Upper lobe of left lung (tissue), 6 donors: Measurements from ENCODE around the gene CHST11. TPM values are rescaled to one million over a fixed set of nuclear protein-coding genes. Genes with fewer than 3 reads are reported as not detected.

ENCODE experiments used
- ATAC-seq, 2 donors: fragments of 200-7000 bp; cut with Tn5 transposase; one replicate each; pipeline ENCODE4 v1.9.1; 2022; ENCODE audit warnings: mild to moderate bottlenecking in 2 of 2, moderate library complexity in 2 of 2; ENCODE audit not compliant: low FRiP score in 2 of 2
- DNase-seq, 2 donors: peaks; one replicate each; pipeline ENCODE4 v3.0.0-alpha.2; 2019 to 2020
- H3K27ac ChIP-seq, 4 donors: fragments of 200-600 bp; sonication (generic); one replicate each; pipeline ENCODE4 v1.5.1; 2016 to 2019
- H3K27me3 ChIP-seq, 4 donors: fragments of 200-600 bp; sonication (generic); one replicate each; pipeline ENCODE4 v1.5.1; 2017 to 2019
- H3K36me3 ChIP-seq, 4 donors: fragments of 200-600 bp; sonication (generic); one replicate each; pipeline ENCODE4 v1.5.1; 2016 to 2019
- H3K4me1 ChIP-seq, 4 donors: fragments of 200-600 bp; sonication (generic); one replicate each; pipeline ENCODE4 v1.5.1; 2018 to 2019
- H3K4me3 ChIP-seq, 4 donors: fragments of 200-600 bp; sonication (generic); one replicate each; pipeline ENCODE4 v1.5.1; 2017 to 2019; ENCODE audit warnings: mild to moderate bottlenecking in 2 of 4, moderate library complexity in 1 of 4
- H3K9me3 ChIP-seq, 4 donors: fragments of 200-600 bp; sonication (generic); one replicate each; pipeline ENCODE4 v1.5.1; 2018 to 2019
- EP300 ChIP-seq, 4 donors: sonication (generic); formaldehyde crosslinking; IDR thresholded peaks; one replicate each; pipeline ENCODE4 v1.5.1; 2017; ENCODE audit warnings: antibody characterized with exemption in 4 of 4, control low read depth in 2 of 4
- POLR2A ChIP-seq, 4 donors: fragments of 450-650 bp; IDR thresholded peaks; one replicate each; pipeline ENCODE4 v1.5.1; 2016 to 2017; ENCODE audit warnings: antibody characterized with exemption in 4 of 4, mild to moderate bottlenecking in 2 of 4
- POLR2AphosphoS5 ChIP-seq, 2 donors: sonication (generic); formaldehyde crosslinking; IDR thresholded peaks; one replicate each; pipeline ENCODE4 v1.5.1; 2017; ENCODE audit warnings: antibody characterized with exemption in 2 of 2
- WGBS, 2 donors: methylation state at CpG; one replicate each; pipeline ENCODE4 v1.1.5; 2017 to 2018; 5-methylcytosine and 5-hydroxymethylcytosine counted together
- total RNA-seq, 6 donors: library from RNA; depleted of rRNA in 4 of 6; stranded (reverse); fragments of >200 nt in 4 of 6; gene quantifications; one replicate each; pipeline versions ENCODE4 v1.1.0 to v1.2.1, GENCODE V29; 2016 to 2021
- TF ChIP-seq, protein P1 (sequence below), 6 experiments: fragments of 450-650 bp in 4 of 6; fragments of 200-600 bp in 2 of 6; sonication (generic) in 2 of 6; IDR thresholded peaks; one replicate each; pipeline ENCODE4 v1.5.1; 2016 to 2019; ENCODE audit warnings: antibody characterized with exemption in 6 of 6
- donor health status: DM: no; HTN: no; CAD: no; lungs with moderate emphysema.
- donor health status: DM: no; HTN: yes; CAD: no; lungs with severe emphysema.

Gene CHST11
- total RNA-seq, 6 donors from 2014 or later: 40.4 to 234 (median 58.4) TPM

DNA sequence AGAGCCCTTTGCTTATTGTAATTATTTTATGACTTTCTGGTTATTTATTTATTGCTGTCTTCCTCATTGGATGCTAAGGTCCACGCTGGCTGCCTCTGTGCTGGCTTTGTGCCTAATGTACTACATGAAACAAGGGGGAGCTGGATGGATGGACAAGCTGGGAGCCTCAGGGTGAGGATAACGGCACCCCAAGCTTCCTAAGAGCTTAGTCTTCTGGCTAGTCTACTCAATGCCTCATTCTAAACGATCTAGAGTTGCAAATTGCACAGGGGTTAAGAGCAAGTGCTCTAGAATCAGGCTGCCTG, 172.0 kb downstream of the CHST11 start:
- Histone ChIP-seq H3K27ac (no peak overlapping the region), H3K9me3 (no peaks in the 10 kb centered on the region), H3K4me3 (no peak overlapping the region)

DNA sequence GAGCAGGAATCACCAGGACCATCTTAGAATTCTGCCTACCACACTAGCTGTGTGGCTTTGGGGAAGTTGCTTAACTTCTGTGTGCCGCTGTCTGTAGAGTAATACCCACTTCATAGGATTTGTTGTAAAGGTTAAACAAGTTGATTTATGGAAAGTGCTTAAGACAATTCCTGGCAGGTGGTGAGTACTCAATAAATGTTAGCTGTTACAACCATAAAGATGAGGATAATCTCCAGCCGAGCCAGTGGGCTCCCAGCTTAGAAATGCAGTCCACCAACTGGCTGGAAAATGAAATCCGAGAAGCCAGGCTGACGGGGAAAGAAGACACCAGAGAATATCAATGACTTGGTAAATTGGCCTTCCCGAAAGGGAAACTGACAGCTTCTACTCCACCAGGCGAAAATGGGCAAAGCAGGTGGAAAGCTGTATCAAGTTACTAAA, 173.5 kb downstream of the CHST11 start:
- no peaks in the 10 kb centered on the region for H3K27me3 ChIP-seq
- H3K4me1 ChIP-seq: peaks cover 0 to 16% (median 2%) of the 10 kb centered on the region in 4 donors
- DNase-seq: no peak
- 76 to 83% methylated on average over 6 of the region's 6 CpGs for WGBS, 2 donors
- TF ChIP-seq EP300 (IDR thresholded peaks at IDR 0.05) (no peak), POLR2A (IDR thresholded peaks at IDR 0.05) (no peak), POLR2AphosphoS5 (IDR thresholded peaks at IDR 0.05) (no peak)
- TF ChIP-seq, protein P1, sequence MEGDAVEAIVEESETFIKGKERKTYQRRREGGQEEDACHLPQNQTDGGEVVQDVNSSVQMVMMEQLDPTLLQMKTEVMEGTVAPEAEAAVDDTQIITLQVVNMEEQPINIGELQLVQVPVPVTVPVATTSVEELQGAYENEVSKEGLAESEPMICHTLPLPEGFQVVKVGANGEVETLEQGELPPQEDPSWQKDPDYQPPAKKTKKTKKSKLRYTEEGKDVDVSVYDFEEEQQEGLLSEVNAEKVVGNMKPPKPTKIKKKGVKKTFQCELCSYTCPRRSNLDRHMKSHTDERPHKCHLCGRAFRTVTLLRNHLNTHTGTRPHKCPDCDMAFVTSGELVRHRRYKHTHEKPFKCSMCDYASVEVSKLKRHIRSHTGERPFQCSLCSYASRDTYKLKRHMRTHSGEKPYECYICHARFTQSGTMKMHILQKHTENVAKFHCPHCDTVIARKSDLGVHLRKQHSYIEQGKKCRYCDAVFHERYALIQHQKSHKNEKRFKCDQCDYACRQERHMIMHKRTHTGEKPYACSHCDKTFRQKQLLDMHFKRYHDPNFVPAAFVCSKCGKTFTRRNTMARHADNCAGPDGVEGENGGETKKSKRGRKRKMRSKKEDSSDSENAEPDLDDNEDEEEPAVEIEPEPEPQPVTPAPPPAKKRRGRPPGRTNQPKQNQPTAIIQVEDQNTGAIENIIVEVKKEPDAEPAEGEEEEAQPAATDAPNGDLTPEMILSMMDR (IDR thresholded peaks at IDR 0.05): no peak
- ATAC-seq: no peak
- H3K4me3 ChIP-seq: no peak overlapping the region
- no peaks in the 10 kb centered on the region for H3K36me3 ChIP-seq
- no peak overlapping the region for H3K27ac ChIP-seq
- no peaks in the 10 kb centered on the region for H3K9me3 ChIP-seq

More for the DNA sequence above, 172.0 kb downstream of the CHST11 start:
- WGBS, 2 donors: 86 to 87% methylated on average over 3 of the region's 3 CpGs
- Histone ChIP-seq H3K36me3 (no peaks in the 10 kb centered on the region), H3K27me3 (no peaks in the 10 kb centered on the region), H3K4me1 (peaks cover 0 to 16% (median 2%) of the 10 kb centered on the region in 4 donors)
- ATAC-seq: no peak
- TF ChIP-seq POLR2AphosphoS5 (IDR thresholded peaks at IDR 0.05): no peak
- TF ChIP-seq, protein P1 (IDR thresholded peaks at IDR 0.05): no peak
- DNase-seq: no peak

DNA sequence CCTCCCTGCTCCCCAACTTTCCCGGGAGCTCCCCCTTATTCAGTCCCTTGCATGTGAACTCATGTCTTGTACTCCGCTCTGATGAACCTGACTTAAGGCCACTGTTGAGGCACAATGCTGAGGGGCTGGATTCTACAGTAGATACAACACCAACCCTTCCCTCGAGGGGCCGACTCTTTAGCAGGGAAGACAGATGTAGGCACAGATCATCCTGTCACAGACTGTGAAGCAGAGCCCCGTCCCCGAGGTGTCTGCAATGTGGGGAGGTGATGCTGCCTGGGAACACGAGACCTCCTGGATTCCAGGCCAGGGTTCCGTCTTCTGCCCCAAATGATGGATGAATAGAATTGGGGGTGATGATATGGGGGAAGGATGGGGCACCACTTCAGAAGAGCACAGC, 175.1 kb downstream of the CHST11 start:
- no peak for TF ChIP-seq POLR2AphosphoS5 (IDR thresholded peaks at IDR 0.05)
- no peak for TF ChIP-seq EP300 (IDR thresholded peaks at IDR 0.05)
- TF ChIP-seq POLR2A (IDR thresholded peaks at IDR 0.05): no peak
- TF ChIP-seq, protein P1 (IDR thresholded peaks at IDR 0.05): no peak
- Histone ChIP-seq H3K36me3 (no peaks in the 10 kb centered on the region), H3K4me3 (no peak overlapping the region), H3K9me3 (no peaks in the 10 kb centered on the region), H3K27me3 (no peaks in the 10 kb centered on the region), H3K4me1 (peaks cover 0 to 16% (median 3%) of the 10 kb centered on the region in 4 donors), H3K27ac (no peak overlapping the region)
- DNase-seq: no peak
- no peak for ATAC-seq
- 95 to 98% methylated on average over 8 of the region's 8 CpGs for WGBS, 2 donors

DNA sequence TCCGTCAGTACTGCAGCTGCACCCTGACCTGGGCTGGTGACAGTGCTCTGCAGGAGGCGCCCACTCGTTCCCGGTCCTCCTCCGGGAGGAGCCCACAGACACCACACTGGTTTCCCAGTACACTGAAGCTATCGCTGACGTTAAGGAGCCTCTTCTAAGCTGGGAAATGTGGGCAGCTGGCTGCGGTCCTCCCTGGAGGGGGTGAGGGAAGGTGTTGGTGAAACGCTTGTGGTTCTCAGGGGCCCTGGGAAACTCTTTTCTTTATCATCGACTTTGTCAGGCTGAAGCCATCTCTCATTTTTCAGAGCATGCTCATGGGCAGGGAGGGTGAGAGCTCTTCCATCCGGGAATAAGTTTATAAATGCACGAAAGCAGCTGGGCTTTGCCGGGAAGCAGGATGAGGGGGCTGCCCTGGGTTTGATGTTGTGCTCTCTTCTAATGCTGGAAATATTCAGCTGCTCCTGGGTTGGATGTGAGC, 176.0 kb downstream of the CHST11 start:
- Histone ChIP-seq H3K27me3 (no peaks in the 10 kb centered on the region), H3K9me3 (no peaks in the 10 kb centered on the region), H3K4me1 (peaks cover 0 to 16% (median 3%) of the 10 kb centered on the region in 4 donors), H3K36me3 (no peaks in the 10 kb centered on the region), H3K27ac (peak overlapping the region in 1 of 4 donors; percentile 10), H3K4me3 (no peak overlapping the region)
- TF ChIP-seq, protein P1 (IDR thresholded peaks at IDR 0.05): no peak
- no peak for TF ChIP-seq POLR2A (IDR thresholded peaks at IDR 0.05)
- TF ChIP-seq POLR2AphosphoS5 (IDR thresholded peaks at IDR 0.05): peak in 1 of 2 donors; percentile 7
- TF ChIP-seq EP300 (IDR thresholded peaks at IDR 0.05): no peak
- DNase-seq: peak in 1 of 2 donors; percentile 45
- WGBS, 2 donors: 66 to 69% methylated on average over 13 of the region's 13 CpGs
- peak; percentile 25 to 50 for ATAC-seq

DNA sequence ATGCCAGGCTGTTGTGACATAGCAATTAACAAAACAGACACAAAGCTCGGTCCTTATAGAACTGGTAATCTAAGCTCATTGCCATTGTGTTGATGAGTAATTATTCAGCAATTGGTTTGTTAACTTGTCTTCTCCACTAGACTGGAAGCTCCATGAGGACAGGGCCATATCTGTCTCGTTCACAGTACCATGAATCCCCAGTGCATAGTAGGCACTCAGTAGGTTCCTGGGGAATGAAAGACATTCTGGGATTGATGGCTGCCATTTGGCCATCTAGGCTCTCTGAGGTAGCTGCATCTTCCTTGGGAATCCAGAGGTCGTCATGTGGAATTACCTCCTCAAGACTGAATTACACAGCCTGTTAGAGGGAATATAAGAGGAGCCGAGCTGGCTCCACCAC, 177.3 kb downstream of the CHST11 start:
- no peak for DNase-seq
- H3K9me3 ChIP-seq: no peaks in the 10 kb centered on the region
- TF ChIP-seq, protein P1 (IDR thresholded peaks at IDR 0.05): no peak
- H3K27ac ChIP-seq: no peak overlapping the region
- H3K4me3 ChIP-seq: no peak overlapping the region
- WGBS, 2 donors: 85 to 90% methylated on average over 3 to 4 of the region's 4 CpGs
- H3K4me1 ChIP-seq: peaks cover 0 to 16% (median 3%) of the 10 kb centered on the region in 4 donors
- H3K36me3 ChIP-seq: no peaks in the 10 kb centered on the region
- H3K27me3 ChIP-seq: no peaks in the 10 kb centered on the region
- no peak for ATAC-seq
